ENCODE data around the gene METTL16.

GRCh38 chr17:2419486-2419885 is 92.2 kb downstream of the METTL16 start:
- TF ChIP-seq JUNB (IDR thresholded peaks at IDR 0.05; ENCODE audit: unreplicated experiment) (no peak), EZH2phosphoT487 (IDR thresholded peaks at IDR 0.05; ENCODE audit: unreplicated experiment) (no peak), CTCF (conservative IDR thresholded peaks at IDR 0.05; ENCODE audit: low read depth in 2 of 2) (no peak), POLR2AphosphoS5 (IDR thresholded peaks at IDR 0.05; ENCODE audit: low read depth) (no peak), EZH2 (IDR thresholded peaks at IDR 0.05; ENCODE audit: low read depth, unreplicated experiment) (no peak), NANOG (IDR thresholded peaks at IDR 0.05; ENCODE audit: borderline replicate concordance) (no peak)
- TF ChIP-seq, protein P1, sequence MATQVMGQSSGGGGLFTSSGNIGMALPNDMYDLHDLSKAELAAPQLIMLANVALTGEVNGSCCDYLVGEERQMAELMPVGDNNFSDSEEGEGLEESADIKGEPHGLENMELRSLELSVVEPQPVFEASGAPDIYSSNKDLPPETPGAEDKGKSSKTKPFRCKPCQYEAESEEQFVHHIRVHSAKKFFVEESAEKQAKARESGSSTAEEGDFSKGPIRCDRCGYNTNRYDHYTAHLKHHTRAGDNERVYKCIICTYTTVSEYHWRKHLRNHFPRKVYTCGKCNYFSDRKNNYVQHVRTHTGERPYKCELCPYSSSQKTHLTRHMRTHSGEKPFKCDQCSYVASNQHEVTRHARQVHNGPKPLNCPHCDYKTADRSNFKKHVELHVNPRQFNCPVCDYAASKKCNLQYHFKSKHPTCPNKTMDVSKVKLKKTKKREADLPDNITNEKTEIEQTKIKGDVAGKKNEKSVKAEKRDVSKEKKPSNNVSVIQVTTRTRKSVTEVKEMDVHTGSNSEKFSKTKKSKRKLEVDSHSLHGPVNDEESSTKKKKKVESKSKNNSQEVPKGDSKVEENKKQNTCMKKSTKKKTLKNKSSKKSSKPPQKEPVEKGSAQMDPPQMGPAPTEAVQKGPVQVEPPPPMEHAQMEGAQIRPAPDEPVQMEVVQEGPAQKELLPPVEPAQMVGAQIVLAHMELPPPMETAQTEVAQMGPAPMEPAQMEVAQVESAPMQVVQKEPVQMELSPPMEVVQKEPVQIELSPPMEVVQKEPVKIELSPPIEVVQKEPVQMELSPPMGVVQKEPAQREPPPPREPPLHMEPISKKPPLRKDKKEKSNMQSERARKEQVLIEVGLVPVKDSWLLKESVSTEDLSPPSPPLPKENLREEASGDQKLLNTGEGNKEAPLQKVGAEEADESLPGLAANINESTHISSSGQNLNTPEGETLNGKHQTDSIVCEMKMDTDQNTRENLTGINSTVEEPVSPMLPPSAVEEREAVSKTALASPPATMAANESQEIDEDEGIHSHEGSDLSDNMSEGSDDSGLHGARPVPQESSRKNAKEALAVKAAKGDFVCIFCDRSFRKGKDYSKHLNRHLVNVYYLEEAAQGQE (IDR thresholded peaks at IDR 0.05; ENCODE audit: unreplicated experiment) = no peak

Data from GM23338 (cell line).